ENCODE measurements around the gene BIRC2. TPM values are rescaled to one million over a fixed set of nuclear protein-coding genes. Genes with fewer than 3 reads are reported as not detected.

BIRC2 gene
- polyA plus RNA-seq, 1 of the 3 experiments (the other 2 are of a cell fraction), result 20.1 TPM

DNA sequence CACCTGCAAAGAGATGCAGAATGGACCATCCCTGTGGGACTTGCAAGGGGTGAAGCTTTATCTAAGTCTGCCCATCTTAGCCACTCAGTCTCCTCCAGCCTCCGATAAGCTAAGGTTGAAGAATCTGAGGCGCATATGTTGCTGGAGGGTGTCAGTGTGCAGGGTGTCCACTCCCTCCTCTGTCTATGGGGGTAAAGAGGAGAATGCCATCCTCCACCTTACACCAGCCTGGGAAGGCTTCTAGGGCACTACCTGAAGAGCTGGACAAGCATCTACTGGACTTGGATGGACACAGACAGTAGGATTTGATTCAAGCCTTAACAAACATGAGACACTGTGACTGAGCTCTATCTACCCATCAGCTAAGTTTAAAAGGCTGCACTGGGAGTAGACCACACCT is 59.1 kb downstream of the BIRC2 start:
- DNase-seq, result no peak
- Histone ChIP-seq H3K27me3 (ENCODE audit: insufficient read depth) (no peaks in the 10 kb centered on the region), H2AFZ (ENCODE audit: low read depth) (no peak overlapping the region), H3K4me3 (ENCODE audit: low read depth in 2 of 2, low read length in 1 of 2) (no peak overlapping the region), H3K79me2 (ENCODE audit: insufficient read depth) (peaks cover 64% of the 10 kb centered on the region), H3K9me2 (no peaks in the 10 kb centered on the region), H4K20me1 (ENCODE audit: insufficient read depth) (0 out of 2 replicates have a peak, but pooled peaks cover 5% of the 10 kb centered on the region), H3K4me1 (ENCODE audit: control insufficient read depth in 1 of 2, insufficient read depth in 2 of 2, low read depth in 1 of 2, low read length in 1 of 2) (peaks cover 0 to 7% of the 10 kb centered on the region in 2 experiments; a peak in 3 of 4 replicates), H3K36me3 (replicated peaks in 1 of 2; ENCODE audit: control insufficient read depth in 1 of 2, insufficient read depth in 2 of 2, low read length in 1 of 2) (peaks cover 15 to 26% of the 10 kb centered on the region in 2 experiments), H3K4me2 (no peak overlapping the region), H3K27ac (ENCODE audit: low read depth in 2 of 2, low read length in 1 of 2) (no peak overlapping the region), H3K9ac (no peak overlapping the region), H3K9me3 (no peaks in the 10 kb centered on the region), H3F3A (replicated peaks; ENCODE audit: insufficient read depth) (peaks cover 28% of the 10 kb centered on the region)
- WGBS (ENCODE audit: low lambda C conversion rate), result 100% methylated on average over 2 of the region's 2 CpGs
- CTCF ChIA-PET, result interaction anchor here (0.6 to 2.0 kb wide), 4 partner anchors 12 to 64 kb away, joined by 3 to 10 read pairs (median 6); no protein-coding TSS in a partner anchor
- POLR2A ChIA-PET, result no interaction called here
- TF ChIP-seq, protein P1, sequence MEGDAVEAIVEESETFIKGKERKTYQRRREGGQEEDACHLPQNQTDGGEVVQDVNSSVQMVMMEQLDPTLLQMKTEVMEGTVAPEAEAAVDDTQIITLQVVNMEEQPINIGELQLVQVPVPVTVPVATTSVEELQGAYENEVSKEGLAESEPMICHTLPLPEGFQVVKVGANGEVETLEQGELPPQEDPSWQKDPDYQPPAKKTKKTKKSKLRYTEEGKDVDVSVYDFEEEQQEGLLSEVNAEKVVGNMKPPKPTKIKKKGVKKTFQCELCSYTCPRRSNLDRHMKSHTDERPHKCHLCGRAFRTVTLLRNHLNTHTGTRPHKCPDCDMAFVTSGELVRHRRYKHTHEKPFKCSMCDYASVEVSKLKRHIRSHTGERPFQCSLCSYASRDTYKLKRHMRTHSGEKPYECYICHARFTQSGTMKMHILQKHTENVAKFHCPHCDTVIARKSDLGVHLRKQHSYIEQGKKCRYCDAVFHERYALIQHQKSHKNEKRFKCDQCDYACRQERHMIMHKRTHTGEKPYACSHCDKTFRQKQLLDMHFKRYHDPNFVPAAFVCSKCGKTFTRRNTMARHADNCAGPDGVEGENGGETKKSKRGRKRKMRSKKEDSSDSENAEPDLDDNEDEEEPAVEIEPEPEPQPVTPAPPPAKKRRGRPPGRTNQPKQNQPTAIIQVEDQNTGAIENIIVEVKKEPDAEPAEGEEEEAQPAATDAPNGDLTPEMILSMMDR (IDR thresholded peaks at IDR 0.05), result no peak
- no peak for TF ChIP-seq USF1 (IDR thresholded peaks at IDR 0.05; ENCODE audit: borderline replicate concordance, low read depth)
- no peak for TF ChIP-seq EZH2phosphoT487 (IDR thresholded peaks at IDR 0.05; ENCODE audit: borderline replicate concordance, low read depth)
- TF ChIP-seq GABPA (IDR thresholded peaks at IDR 0.05; ENCODE audit: low read depth), result no peak
- TF ChIP-seq RXRA (IDR thresholded peaks at IDR 0.05; ENCODE audit: borderline replicate concordance, low read depth), result no peak
- TF ChIP-seq, protein P2, sequence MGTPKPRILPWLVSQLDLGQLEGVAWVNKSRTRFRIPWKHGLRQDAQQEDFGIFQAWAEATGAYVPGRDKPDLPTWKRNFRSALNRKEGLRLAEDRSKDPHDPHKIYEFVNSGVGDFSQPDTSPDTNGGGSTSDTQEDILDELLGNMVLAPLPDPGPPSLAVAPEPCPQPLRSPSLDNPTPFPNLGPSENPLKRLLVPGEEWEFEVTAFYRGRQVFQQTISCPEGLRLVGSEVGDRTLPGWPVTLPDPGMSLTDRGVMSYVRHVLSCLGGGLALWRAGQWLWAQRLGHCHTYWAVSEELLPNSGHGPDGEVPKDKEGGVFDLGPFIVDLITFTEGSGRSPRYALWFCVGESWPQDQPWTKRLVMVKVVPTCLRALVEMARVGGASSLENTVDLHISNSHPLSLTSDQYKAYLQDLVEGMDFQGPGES (IDR thresholded peaks at IDR 0.05; ENCODE audit: low read depth, low read length), result no peak
- no peak for TF ChIP-seq RAD21 (IDR thresholded peaks at IDR 0.05; ENCODE audit: low read length)
- no peak for TF ChIP-seq MEF2A (IDR thresholded peaks at IDR 0.05; ENCODE audit: borderline replicate concordance, low read depth)
- no peak for TF ChIP-seq FOXM1 (IDR thresholded peaks at IDR 0.05; ENCODE audit: low read depth)
- TF ChIP-seq TCF12 (IDR thresholded peaks at IDR 0.05), result no peak
- TF ChIP-seq REST (IDR thresholded peaks at IDR 0.05; ENCODE audit: low read depth, low read length), result no peak
